Measurements from ENCODE around the gene CEP43.
A peak's percentile ranks its signal among the peaks of the same experiment; 100 is the strongest.

Gene CEP43

DNA sequence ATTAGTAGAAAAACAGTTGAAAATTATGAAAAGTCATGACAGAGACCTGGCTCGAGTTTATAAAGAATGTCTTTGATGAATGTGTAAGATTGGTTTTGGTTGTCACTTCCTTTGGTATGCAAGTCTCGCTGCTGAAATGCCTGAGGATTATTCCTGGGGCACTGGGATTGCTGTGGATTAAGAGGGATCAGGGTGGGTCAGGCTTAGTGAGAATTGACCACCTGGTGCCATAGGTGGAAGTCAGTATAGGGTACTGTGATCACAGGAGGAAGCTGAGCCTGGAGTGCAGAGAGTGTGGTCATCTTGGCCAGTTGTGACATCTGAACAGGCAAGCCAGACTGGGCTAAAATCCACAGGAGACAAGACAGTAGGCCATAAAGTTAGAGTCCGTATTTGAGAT, 34.9 kb downstream of the CEP43 start:
- peak; percentile 31 for DNase-seq (ENCODE audit: low read depth)
- H3K4me3 ChIP-seq (ENCODE audit: low read length): no peak overlapping the region
- TF ChIP-seq, protein P1, sequence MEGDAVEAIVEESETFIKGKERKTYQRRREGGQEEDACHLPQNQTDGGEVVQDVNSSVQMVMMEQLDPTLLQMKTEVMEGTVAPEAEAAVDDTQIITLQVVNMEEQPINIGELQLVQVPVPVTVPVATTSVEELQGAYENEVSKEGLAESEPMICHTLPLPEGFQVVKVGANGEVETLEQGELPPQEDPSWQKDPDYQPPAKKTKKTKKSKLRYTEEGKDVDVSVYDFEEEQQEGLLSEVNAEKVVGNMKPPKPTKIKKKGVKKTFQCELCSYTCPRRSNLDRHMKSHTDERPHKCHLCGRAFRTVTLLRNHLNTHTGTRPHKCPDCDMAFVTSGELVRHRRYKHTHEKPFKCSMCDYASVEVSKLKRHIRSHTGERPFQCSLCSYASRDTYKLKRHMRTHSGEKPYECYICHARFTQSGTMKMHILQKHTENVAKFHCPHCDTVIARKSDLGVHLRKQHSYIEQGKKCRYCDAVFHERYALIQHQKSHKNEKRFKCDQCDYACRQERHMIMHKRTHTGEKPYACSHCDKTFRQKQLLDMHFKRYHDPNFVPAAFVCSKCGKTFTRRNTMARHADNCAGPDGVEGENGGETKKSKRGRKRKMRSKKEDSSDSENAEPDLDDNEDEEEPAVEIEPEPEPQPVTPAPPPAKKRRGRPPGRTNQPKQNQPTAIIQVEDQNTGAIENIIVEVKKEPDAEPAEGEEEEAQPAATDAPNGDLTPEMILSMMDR (conservative IDR thresholded peaks at IDR 0.05; ENCODE audit: low read depth, low read length): no peak

DNA sequence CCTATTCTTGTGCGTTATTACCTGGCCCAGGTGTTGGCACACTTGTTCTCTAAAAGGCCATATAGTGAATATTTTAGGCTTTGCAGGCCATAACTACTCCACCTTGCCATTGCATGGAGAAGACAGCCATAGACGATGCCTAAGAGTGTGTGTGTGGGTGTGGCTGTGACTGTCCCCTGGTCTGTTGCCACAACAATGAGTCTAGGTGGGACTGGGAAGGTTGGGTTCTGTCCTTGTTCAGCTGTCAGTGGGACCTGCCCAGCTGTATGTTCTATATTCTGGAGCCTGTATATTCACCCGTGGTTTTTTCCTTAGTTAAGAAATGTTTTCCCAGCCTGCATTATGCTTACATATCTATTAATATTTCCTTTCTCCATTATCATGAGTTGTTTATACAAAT, 38.6 kb downstream of the CEP43 start:
- no peak for DNase-seq (ENCODE audit: low read depth)
- TF ChIP-seq, protein P1 (conservative IDR thresholded peaks at IDR 0.05; ENCODE audit: low read depth, low read length): no peak
- H3K4me3 ChIP-seq (ENCODE audit: low read length): no peak overlapping the region

DNA sequence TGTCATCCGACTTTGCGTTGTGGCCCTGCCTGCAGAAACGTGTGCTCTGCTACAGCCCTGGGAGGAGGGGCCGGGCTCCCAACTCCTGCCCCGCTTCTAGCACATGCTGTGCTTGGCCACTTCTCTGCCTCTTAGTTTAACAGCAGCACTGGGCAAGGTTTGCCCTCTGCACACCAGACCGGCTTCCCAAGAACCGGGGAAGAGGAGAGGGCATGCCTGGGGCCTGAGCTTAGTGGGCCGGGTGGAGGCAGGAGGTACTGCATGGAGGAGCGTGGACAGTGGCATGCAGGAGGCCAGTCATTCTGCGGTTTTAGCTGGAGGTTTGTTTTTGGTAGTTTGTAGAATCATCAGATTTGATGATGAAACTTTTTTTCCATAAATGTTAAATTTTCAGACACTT, 45.5 kb downstream of the CEP43 start:
- no peak for DNase-seq (ENCODE audit: low read depth)
- TF ChIP-seq, protein P1 (conservative IDR thresholded peaks at IDR 0.05; ENCODE audit: low read depth, low read length): no peak
- H3K4me3 ChIP-seq (ENCODE audit: low read length): no peak overlapping the region

DNA sequence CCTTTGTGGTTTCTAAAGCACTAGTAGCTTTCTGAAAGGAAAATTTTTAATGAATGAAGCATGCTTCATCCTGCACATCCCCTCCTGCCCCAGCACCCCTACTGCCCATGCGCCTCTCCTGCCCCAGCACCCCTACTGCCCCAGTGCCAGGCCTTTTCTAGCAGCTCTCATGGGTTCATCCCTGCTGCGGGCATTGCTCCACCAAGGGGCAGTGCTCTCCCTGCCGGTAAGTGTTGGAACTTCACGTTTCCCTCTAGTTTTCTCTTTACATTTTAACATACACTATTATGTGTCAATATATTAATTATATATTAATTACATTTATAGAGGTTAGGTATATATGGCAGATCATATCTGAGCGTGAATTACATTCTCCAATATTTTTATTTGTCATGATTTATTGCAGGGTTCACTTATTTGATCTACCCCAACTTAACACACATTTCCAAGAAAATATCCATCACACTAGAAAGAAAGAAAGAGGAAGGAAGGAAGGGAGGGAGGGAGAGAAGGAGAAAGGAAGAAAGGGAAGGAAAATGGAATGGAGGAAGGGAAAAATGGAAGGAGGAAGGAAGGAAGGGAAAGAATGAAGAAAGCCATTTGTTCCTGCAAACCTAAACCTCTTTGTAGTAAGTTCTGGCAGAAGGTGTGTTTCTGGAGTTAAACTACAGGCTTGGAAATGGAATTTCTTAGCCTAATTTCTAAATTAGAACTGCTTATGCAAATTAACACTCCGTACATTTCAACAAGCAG, 46.8 kb downstream of the CEP43 start:
- DNase-seq (ENCODE audit: low read depth): no peak
- TF ChIP-seq, protein P1 (conservative IDR thresholded peaks at IDR 0.05; ENCODE audit: low read depth, low read length): peak; percentile 27
- no peak overlapping the region for H3K4me3 ChIP-seq (ENCODE audit: low read length)

DNA sequence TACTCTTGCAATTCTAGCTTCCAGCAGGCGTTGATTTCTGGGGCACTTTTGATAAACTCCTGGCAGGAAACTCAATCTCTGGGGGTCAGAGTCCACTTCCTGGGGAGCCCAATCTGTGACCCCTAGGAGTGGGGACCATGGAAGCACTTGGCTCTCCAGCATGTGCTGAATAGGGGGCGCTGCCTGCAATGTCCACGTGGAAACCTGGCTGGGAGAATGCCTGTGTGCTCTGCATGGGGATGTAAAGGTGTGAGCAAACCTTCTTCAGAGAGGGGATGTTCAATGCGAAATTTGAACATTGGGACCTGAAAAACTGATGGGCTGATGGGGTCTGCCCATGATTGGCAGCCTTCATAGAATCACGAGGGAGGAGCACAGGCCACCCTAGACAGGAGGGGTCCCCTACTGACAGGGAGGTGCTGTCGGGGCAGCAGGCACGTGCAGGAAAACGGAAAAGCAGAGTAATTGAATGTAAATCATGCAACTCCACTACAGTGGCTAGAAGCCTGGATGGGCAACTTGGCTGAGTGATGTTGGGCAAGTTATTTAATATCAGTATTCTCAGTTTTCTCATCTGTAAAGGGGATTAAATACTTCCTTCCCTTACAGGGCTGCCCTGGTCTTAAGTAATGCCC, 47.8 kb downstream of the CEP43 start:
- no peak overlapping the region for H3K4me3 ChIP-seq (ENCODE audit: low read length)
- TF ChIP-seq, protein P1 (conservative IDR thresholded peaks at IDR 0.05; ENCODE audit: low read depth, low read length): no peak
- DNase-seq (ENCODE audit: low read depth): no peak

DNA sequence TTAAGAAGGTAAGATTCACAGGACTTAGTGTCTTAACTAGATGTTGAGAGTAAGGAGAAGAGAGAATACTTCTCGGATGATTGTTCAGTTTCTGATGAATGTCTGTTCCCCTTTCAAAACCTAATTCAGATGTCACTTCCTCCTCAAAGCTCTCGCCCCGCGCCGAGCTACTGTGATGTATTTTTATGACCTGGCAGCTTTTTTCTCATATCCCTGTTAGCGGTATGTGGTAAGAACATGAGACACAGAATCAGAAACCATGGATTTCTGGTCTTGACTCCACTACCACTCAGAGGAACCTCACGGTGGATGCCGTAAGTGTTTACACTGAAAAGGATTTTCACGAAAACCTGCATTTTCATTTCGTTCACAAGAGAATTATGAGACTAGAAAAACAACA, 48.4 kb downstream of the CEP43 start:
- DNase-seq (ENCODE audit: low read depth): no peak
- H3K4me3 ChIP-seq (ENCODE audit: low read length): no peak overlapping the region

More for the DNA sequence above, 48.4 kb downstream of the CEP43 start:
- TF ChIP-seq, protein P1 (conservative IDR thresholded peaks at IDR 0.05; ENCODE audit: low read depth, low read length): no peak

Data from retinal pigment epithelial cell (primary cell).